GM12892 (cell line): ENCODE data around the gene NDUFB7.

Experiments
- POLR2A ChIP-seq: IDR thresholded peaks from 2 replicates; pipeline ENCODE4 v1.6.1; 2011; ENCODE audit warnings: low read depth, low read length, control low read depth
- POLR2AphosphoS5 ChIP-seq: IDR thresholded peaks from 2 replicates; pipeline ENCODE4 v1.6.1; 2011; ENCODE audit warnings: low read depth, low read length, control low read depth

GRCh38 chr19:14577885-14578427 is 6.1 kb upstream of the NDUFB7 start:
- no peak for TF ChIP-seq POLR2A
- TF ChIP-seq POLR2AphosphoS5 = no peak
